Panc1 (cell line): ENCODE results near the gene KCTD5. TPM values are rescaled to one million over a fixed set of nuclear protein-coding genes. Genes with fewer than 3 reads are reported as not detected.
A peak's percentile ranks its signal among the peaks of the same experiment; 100 is the strongest.
"Not testable (repeated sequence)": the region's sequence is repeated elsewhere in the genome, so short reads cannot be mapped to it uniquely, and the experiment has no call there.

Experiments
- ATAC-seq: fragments of 200-7000 bp; cut with Tn5 transposase; 2 replicates; pipeline ENCODE4 v1.9.1; 2020; ENCODE audit warnings: mild to moderate bottlenecking, moderate library complexity
- BruUV-seq: library from RNA; stranded (reverse); fragments of 400-500 nt; replicated peaks from 2 replicates; lab custom pipeline; 2021; lab: Mats Ljungman, UMichigan
- CTCF ChIA-PET: fragments of 300-600 bp; sonication (Branson Sonifier 250); formaldehyde crosslinking; loops from one replicate; lab custom pipeline; 2022; ENCODE audit warnings: antibody characterized with exemption; lab: Charles Lee
- POLR2A ChIA-PET: fragments of 300-600 bp; sonication (Branson Sonifier 250); formaldehyde crosslinking; loops from one replicate; lab custom pipeline; 2022; ENCODE audit warnings: antibody characterized with exemption; lab: Charles Lee
- DNase-seq: peaks from one replicate; pipeline ENCODE4 v3.0.0-alpha.2; 2010; ENCODE audit warnings: low read depth, low spot score
- H3K27ac ChIP-seq: 2 replicates; pipeline ENCODE4 v1.5.1; 2011; ENCODE audit warnings: mild to moderate bottlenecking, low read length, inconsistent platforms
- H3K27me3 ChIP-seq: fragments of 200-500 bp; sonication (Bioruptor generic); 2 replicates; pipeline ENCODE4 v1.6.0; 2014; ENCODE audit warnings: low read length, inconsistent platforms; ENCODE audit not compliant: control insufficient read depth, insufficient read depth
- H3K36me3 ChIP-seq: fragments of 200-500 bp; sonication (Bioruptor generic); 2 replicates; pipeline ENCODE4 v1.5.1; 2014; ENCODE audit warnings: inconsistent platforms, mild to moderate bottlenecking, low read length, moderate library complexity; ENCODE audit not compliant: control insufficient read depth, insufficient read depth
- H3K4me1 ChIP-seq: 2 replicates; pipeline ENCODE4 v1.5.1; 2011; ENCODE audit warnings: inconsistent platforms, mild to moderate bottlenecking, low read length, moderate library complexity; ENCODE audit not compliant: control insufficient read depth, insufficient read depth
- H3K4me3 ChIP-seq, 2 experiments: 2 replicates each; pipeline ENCODE4 v1.5.1; 2011 to 2012; ENCODE audit warnings: low read depth in 2 of 2, low read length in 2 of 2, mild to moderate bottlenecking in 2 of 2, inconsistent platforms in 1 of 2, moderate library complexity in 1 of 2
- H3K9me3 ChIP-seq: fragments of 200-500 bp; sonication (Bioruptor generic); 2 replicates; pipeline ENCODE4 v1.5.1; 2014; ENCODE audit warnings: low read depth, mild to moderate bottlenecking, inconsistent platforms, low read length, moderate library complexity; ENCODE audit not compliant: control insufficient read depth, insufficient read depth
- POLR2AphosphoS5 ChIP-seq: IDR thresholded peaks from 2 replicates; pipeline ENCODE4 v1.6.1; 2012; ENCODE audit warnings: mild to moderate bottlenecking, low read depth, low read length, moderate library complexity
- SIN3A ChIP-seq: IDR thresholded peaks from 2 replicates; pipeline ENCODE4 v1.6.1; 2012; ENCODE audit warnings: low read depth, mild to moderate bottlenecking, low read length, moderate library complexity, borderline replicate concordance; ENCODE audit not compliant: insufficient read depth
- TCF7L2 ChIP-seq: IDR thresholded peaks from 2 replicates; pipeline ENCODE4 v1.6.1; 2011; ENCODE audit warnings: mild to moderate bottlenecking, low read depth, low read length, inconsistent platforms
- in situ Hi-C: cut with HindIII; loops from 2 replicates; pipeline ENCODE4 v1.10.0; 2016; ENCODE audit warnings: low sequenced_read_pairs, low pct_unique_long_range_greater_than_20kb
- intact Hi-C: fragments of 100-400 bp; cut with micrococcal nuclease; formaldehyde crosslinking; loops from one replicate; pipeline ENCODE4 v1.10.0; 2022; ENCODE audit not compliant: unreplicated experiment
- total RNA-seq: library from RNA; stranded (reverse); gene quantifications from one replicate; pipeline ENCODE4 v1.2.1, GENCODE V29; 2021; ENCODE audit not compliant: unreplicated experiment
- TF ChIP-seq, protein P1 (sequence below): fragments of 450-650 bp; IDR thresholded peaks from 2 replicates; pipeline ENCODE4 v1.5.1; 2017; ENCODE audit warnings: mild to moderate bottlenecking
- TF ChIP-seq, protein P2 (sequence below), 2 experiments: IDR thresholded peaks; 2 replicates each; pipeline ENCODE4 v1.6.1; 2011 to 2012; ENCODE audit warnings: low read depth in 2 of 2, control low read depth in 1 of 2, low read length in 1 of 2, mild to moderate bottlenecking in 1 of 2, moderate library complexity in 1 of 2; ENCODE audit not compliant: insufficient read depth in 1 of 2

KCTD5 gene
- total RNA-seq, 1 experiment from 2014 or later = 61.1 TPM

DNA sequence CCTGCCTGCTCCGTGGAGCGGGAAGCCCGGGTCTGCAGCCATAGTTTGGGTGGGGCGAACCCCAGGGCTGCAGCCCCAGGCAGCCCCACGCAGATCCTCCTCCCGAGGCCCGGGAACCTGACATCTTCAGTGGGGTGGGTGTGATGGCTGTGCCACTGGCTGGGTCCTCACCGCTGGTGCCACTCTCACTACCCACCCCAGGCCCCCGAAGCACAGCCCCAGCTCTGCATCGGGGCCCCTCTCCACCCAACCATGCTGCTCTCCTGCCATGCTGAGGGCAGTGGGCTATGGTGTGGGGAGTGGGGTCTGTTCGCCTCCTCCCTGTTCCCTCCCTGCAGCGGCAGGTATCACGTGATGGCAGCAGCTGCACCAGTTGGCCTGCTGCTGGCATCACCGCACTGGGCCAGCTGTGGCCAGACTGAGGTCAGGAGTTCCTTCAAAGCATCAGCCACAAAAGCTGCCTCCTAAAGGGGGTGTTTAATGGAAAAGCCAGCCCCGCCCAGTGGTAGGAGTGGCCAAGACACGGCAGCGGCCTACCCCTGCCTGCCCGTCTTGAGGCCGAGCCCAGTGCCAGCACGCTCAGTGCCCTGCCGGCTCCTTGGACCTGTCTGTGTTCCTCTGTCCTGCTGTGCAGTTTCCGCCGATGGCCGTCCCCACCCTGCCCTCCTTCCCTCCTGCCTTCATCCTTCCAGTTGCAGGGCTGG, 10.8 kb downstream of the KCTD5 start:
- intact Hi-C loops (no loop called here), in situ Hi-C loops (no loop called here)
- no peak overlapping the region for H3K4me3 ChIP-seq
- BruUV-seq = no TSS peak
- H3K36me3 ChIP-seq = peaks cover 3% of the 10 kb centered on the region
- H3K9me3 ChIP-seq = no peaks in the 10 kb centered on the region
- ChIA-PET POLR2A (no interaction called here), CTCF (no interaction called here)
- peaks cover 4% of the 10 kb centered on the region for H3K4me1 ChIP-seq
- TF ChIP-seq TCF7L2 (no peak), POLR2AphosphoS5 (no peak), SIN3A (no peak)
- TF ChIP-seq, protein P1, sequence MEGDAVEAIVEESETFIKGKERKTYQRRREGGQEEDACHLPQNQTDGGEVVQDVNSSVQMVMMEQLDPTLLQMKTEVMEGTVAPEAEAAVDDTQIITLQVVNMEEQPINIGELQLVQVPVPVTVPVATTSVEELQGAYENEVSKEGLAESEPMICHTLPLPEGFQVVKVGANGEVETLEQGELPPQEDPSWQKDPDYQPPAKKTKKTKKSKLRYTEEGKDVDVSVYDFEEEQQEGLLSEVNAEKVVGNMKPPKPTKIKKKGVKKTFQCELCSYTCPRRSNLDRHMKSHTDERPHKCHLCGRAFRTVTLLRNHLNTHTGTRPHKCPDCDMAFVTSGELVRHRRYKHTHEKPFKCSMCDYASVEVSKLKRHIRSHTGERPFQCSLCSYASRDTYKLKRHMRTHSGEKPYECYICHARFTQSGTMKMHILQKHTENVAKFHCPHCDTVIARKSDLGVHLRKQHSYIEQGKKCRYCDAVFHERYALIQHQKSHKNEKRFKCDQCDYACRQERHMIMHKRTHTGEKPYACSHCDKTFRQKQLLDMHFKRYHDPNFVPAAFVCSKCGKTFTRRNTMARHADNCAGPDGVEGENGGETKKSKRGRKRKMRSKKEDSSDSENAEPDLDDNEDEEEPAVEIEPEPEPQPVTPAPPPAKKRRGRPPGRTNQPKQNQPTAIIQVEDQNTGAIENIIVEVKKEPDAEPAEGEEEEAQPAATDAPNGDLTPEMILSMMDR = no peak
- TF ChIP-seq, protein P2, sequence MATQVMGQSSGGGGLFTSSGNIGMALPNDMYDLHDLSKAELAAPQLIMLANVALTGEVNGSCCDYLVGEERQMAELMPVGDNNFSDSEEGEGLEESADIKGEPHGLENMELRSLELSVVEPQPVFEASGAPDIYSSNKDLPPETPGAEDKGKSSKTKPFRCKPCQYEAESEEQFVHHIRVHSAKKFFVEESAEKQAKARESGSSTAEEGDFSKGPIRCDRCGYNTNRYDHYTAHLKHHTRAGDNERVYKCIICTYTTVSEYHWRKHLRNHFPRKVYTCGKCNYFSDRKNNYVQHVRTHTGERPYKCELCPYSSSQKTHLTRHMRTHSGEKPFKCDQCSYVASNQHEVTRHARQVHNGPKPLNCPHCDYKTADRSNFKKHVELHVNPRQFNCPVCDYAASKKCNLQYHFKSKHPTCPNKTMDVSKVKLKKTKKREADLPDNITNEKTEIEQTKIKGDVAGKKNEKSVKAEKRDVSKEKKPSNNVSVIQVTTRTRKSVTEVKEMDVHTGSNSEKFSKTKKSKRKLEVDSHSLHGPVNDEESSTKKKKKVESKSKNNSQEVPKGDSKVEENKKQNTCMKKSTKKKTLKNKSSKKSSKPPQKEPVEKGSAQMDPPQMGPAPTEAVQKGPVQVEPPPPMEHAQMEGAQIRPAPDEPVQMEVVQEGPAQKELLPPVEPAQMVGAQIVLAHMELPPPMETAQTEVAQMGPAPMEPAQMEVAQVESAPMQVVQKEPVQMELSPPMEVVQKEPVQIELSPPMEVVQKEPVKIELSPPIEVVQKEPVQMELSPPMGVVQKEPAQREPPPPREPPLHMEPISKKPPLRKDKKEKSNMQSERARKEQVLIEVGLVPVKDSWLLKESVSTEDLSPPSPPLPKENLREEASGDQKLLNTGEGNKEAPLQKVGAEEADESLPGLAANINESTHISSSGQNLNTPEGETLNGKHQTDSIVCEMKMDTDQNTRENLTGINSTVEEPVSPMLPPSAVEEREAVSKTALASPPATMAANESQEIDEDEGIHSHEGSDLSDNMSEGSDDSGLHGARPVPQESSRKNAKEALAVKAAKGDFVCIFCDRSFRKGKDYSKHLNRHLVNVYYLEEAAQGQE (IDR thresholded peaks at IDR 0.05; ENCODE audit: insufficient read depth in 1 of 2, low read depth in 2 of 2, low read length in 1 of 2) = no peak
- H3K27ac ChIP-seq = no peak overlapping the region
- DNase-seq (no peak), ATAC-seq (peak; percentile 46)
- H3K27me3 ChIP-seq = no peaks in the 10 kb centered on the region

DNA sequence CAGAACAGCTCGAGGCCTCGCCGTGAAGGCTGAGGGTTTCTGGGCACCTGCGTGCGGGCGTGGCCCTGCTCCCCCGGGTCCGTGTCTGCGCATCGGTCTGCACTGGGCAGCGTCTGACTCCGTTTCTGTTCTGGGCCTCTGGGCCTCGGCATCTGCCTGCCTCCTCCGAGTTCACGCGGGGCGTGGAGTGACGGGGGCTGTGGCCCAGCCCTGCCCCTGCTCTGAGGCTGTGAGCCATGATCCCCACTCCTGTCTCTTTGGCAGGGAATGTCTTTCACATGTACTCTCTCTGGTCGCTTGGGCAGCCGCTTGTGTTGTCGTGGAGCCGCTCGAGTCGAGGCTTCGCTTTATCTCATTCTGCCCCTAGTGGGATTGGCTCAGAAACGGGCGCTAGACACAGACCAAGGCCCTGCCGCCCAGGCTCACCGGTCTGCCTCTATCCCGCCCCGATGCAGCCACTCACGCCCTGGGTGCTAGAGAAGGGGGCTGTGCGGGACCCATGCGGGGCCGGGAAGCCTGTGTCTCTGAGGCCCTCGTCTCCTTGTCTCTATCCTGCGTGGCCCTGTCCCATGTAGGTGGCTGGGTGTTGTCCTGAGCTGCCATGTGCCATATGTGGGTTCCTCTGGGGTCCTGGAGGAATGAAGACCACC, 14.4 kb downstream of the KCTD5 start:
- POLR2A ChIA-PET, DNase-seq, ATAC-seq, H3K27ac ChIP-seq, CTCF ChIA-PET, intact Hi-C loops, H3K36me3 ChIP-seq, BruUV-seq, H3K4me3 ChIP-seq, H3K9me3 ChIP-seq, in situ Hi-C loops, H3K27me3 ChIP-seq, H3K4me1 ChIP-seq: not testable (repeated sequence)

DNA sequence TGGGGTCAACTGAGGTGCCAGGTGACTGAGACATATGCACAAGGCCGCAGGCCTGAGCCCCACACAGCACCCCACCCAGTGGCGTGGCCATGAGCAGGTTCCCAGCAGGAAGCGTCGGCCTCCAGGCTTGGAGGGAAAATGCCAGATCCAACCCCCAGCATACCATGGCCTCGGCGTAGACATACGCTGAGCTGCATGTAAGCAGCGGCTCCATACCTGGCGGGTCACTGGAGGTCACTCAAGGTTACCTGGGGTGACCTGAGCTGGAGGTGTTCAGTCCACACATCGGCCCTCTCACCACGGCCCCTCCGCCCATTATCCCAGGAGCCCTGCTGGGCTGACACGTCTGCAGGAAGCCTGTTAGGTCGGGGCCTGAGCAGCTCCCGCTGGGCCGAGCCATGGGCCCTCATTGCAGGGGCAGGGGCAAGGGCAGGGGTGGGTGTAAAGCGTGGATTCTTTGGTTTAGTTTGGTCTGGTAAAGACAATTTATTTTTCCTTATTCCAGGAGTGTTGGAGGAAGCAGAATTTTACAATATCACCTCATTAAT, 15.2 kb downstream of the KCTD5 start:
- BruUV-seq = no TSS peak
- H3K36me3 ChIP-seq = peaks cover 3% of the 10 kb centered on the region
- no peak overlapping the region for H3K4me3 ChIP-seq
- no peak for ATAC-seq
- no peak for DNase-seq
- H3K9me3 ChIP-seq = no peaks in the 10 kb centered on the region
- no peak for TF ChIP-seq SIN3A
- TF ChIP-seq, protein P1 = no peak
- TF ChIP-seq POLR2AphosphoS5 = no peak
- TF ChIP-seq, protein P2 (IDR thresholded peaks at IDR 0.05; ENCODE audit: insufficient read depth in 1 of 2, low read depth in 2 of 2, low read length in 1 of 2) = no peak
- TF ChIP-seq TCF7L2 = no peak
- ChIA-PET CTCF (interaction anchor here (0.6 kb wide), 1 partner anchor 305 kb away, joined by 4 read pairs; no protein-coding TSS in a partner anchor), POLR2A (no interaction called here)
- H3K27me3 ChIP-seq = no peaks in the 10 kb centered on the region
- intact Hi-C loops (no loop called here), in situ Hi-C loops (no loop called here)
- H3K27ac ChIP-seq = no peak overlapping the region
- H3K4me1 ChIP-seq = peaks cover 4% of the 10 kb centered on the region
